KOPT-K1 (cell line): ENCODE data around the gene GSAP.

Experiments
- H3K27ac ChIP-seq: fragments of 200-600 bp; sonication (generic); 2 replicates; pipeline ENCODE4 v1.5.1; 2016; ENCODE audit warnings: antibody characterized with exemption, mild to moderate bottlenecking, low read depth, low read length; ENCODE audit not compliant: poor library complexity, severe bottlenecking
- H3K36me3 ChIP-seq: fragments of 200-600 bp; sonication (generic); 2 replicates; pipeline ENCODE4 v1.5.1; 2017; ENCODE audit warnings: antibody characterized with exemption, mild to moderate bottlenecking, low read length, moderate library complexity; ENCODE audit not compliant: insufficient read depth
- H3K9me3 ChIP-seq: fragments of 200-600 bp; sonication (generic); 2 replicates; pipeline ENCODE4 v1.5.1; 2017; ENCODE audit warnings: antibody characterized with exemption, low read length, mild to moderate bottlenecking; ENCODE audit not compliant: insufficient read depth, poor library complexity, severe bottlenecking

The GSAP gene

GRCh38 chr7:77404641-77405040 is 11.5 kb downstream of the GSAP start:
- no peak overlapping the region for H3K27ac ChIP-seq
- no peaks in the 10 kb centered on the region for H3K9me3 ChIP-seq
- H3K36me3 ChIP-seq, result no peaks in the 10 kb centered on the region

GRCh38 chr7:77403957-77404356 is 12.2 kb downstream of the GSAP start:
- Histone ChIP-seq H3K9me3 (no peaks in the 10 kb centered on the region), H3K36me3 (no peaks in the 10 kb centered on the region), H3K27ac (no peak overlapping the region)

DNA sequence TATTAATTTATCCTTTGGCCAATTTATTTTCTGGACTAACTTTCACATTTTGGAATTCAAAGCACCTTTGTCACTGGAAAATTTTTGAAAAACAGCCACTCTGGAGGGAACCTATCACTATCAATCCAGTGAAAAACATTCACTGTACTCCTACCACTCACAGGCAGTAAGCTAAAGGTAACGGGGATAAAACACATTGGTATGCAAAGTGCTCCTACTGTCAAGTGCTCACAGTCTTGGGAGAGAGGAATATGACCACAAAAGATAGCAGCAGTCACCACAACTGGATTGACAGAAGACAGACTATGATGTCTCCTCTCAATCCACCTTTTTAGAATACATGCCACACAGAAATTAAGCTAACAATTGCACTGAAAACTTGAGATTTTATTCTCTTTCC is 13.3 kb downstream of the GSAP start:
- Histone ChIP-seq H3K9me3 (no peaks in the 10 kb centered on the region), H3K27ac (no peak overlapping the region), H3K36me3 (no peaks in the 10 kb centered on the region)

GRCh38 chr7:77401002-77401401 is 15.1 kb downstream of the GSAP start:
- no peaks in the 10 kb centered on the region for H3K9me3 ChIP-seq
- no peak overlapping the region for H3K27ac ChIP-seq
- H3K36me3 ChIP-seq, result no peaks in the 10 kb centered on the region

DNA sequence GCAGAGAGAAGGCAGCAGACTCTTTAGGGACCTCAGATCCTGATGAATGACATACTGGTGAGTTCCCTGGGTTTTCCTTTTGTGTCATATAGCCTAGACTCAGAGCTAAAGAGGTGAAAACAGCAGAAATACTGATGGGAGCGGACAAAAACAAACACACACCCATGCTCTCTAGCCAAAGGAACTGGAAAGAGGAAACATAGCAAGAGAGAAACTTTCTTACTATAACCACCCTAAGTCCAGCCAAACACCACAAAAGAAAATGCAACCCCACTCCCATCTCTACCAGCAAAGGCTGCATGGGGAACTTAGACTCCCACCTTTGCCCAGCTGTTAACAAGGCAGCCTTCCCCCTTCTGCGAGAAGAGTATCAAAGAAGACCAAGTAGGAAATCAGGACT is 16.3 kb downstream of the GSAP start:
- Histone ChIP-seq H3K9me3 (no peaks in the 10 kb centered on the region), H3K27ac (no peak overlapping the region), H3K36me3 (no peaks in the 10 kb centered on the region)

- Histone ChIP-seq H3K9me3 (no peaks in the 10 kb centered on the region), H3K36me3 (no peaks in the 10 kb centered on the region), H3K27ac (no peak overlapping the region)
These were observed 19.1 kb downstream of the GSAP start for GRCh38 chr7:77396894-77397547.

DNA sequence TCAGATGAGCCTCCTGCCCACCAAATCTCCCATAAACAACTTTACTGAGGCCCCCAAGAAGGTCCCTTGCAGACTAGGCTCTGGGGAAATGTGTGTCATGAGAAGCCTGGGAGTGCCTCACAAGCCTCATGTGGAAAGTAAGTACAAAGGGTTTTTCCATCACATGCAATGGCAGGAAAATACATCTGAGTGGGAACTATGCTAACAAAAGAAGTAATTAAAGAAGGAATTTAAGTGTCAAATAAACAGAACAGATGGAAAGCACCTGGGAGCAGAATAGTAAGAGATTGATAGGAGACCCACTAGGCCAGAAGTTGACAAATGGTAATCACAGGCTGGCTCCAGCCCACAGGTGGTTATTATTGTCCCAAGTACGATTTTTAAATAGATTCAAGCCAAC is 20.5 kb downstream of the GSAP start:
- no peaks in the 10 kb centered on the region for H3K36me3 ChIP-seq
- H3K9me3 ChIP-seq, result no peaks in the 10 kb centered on the region
- no peak overlapping the region for H3K27ac ChIP-seq

- H3K9me3 ChIP-seq, result no peaks in the 10 kb centered on the region
- H3K27ac ChIP-seq, result no peak overlapping the region
- no peaks in the 10 kb centered on the region for H3K36me3 ChIP-seq
These were observed 22.2 kb downstream of the GSAP start for GRCh38 chr7:77393954-77394353.

DNA sequence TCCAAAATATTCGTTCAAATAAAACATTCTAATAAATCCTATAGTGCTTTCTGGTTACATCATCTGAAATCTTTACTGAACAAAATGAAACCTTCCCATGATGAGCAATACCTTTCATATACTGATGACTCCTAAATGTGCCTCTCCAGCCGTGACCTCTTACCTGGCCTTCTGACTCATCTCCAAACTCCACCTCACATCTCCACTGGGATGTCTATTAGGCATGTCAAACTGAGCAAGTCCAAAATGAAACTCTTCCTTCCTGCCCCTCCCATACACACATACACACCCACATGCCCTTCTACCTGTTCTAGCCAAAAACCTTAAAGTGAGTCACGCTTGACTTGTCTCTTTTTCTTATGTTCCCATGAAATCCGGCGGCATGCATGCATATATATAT is 22.9 kb downstream of the GSAP start:
- Histone ChIP-seq H3K27ac (no peak overlapping the region), H3K36me3 (no peaks in the 10 kb centered on the region), H3K9me3 (no peaks in the 10 kb centered on the region)

DNA sequence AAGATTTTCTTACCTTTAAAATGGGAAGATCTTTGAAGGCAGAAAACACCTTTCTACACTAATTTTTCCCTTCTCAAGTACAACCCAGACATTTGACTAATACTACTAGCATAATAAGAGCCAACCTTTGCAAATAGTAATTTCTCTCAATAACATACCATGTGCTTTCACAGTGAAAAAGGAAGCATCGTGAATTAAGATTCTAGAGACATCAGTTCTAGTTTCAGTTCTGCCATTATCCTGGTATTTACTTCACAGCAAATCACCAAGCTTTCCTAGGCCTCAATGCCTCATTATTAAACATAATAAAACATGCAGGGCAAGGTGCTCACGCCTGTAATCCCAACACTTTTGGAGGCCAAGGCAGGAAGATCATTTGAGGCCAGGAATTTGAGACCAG is 24.9 kb downstream of the GSAP start:
- H3K36me3 ChIP-seq, result no peaks in the 10 kb centered on the region
- no peak overlapping the region for H3K27ac ChIP-seq
- no peaks in the 10 kb centered on the region for H3K9me3 ChIP-seq

DNA sequence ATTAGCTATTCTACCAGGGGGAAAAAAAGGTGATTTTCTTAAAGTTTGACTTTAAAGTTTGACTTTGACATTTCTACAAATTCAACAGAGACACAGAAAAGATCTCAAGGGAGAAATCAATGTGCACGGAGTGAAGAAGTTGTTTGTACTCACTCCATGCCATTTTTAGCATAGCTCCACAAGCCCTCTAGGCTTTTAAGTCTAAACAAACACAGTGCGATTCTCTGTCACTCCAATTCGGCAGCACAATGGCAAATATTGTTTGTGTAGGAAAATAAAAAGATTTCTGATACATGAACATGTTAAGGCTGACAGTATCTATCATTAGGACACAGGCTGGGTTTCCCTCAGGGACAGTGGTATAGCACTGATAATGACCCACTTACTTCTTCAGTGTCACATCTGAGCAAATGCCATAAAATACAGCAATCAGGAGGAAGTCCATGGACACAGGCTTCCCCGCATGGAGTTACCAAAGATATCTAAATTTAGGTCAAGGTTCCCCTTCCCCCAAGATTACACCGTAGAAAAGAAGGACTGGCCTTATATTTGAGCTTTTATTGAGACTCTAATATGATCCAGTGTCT is 28.0 kb downstream of the GSAP start:
- H3K36me3 ChIP-seq, result no peaks in the 10 kb centered on the region
- H3K27ac ChIP-seq, result no peak overlapping the region
- H3K9me3 ChIP-seq, result no peaks in the 10 kb centered on the region

DNA sequence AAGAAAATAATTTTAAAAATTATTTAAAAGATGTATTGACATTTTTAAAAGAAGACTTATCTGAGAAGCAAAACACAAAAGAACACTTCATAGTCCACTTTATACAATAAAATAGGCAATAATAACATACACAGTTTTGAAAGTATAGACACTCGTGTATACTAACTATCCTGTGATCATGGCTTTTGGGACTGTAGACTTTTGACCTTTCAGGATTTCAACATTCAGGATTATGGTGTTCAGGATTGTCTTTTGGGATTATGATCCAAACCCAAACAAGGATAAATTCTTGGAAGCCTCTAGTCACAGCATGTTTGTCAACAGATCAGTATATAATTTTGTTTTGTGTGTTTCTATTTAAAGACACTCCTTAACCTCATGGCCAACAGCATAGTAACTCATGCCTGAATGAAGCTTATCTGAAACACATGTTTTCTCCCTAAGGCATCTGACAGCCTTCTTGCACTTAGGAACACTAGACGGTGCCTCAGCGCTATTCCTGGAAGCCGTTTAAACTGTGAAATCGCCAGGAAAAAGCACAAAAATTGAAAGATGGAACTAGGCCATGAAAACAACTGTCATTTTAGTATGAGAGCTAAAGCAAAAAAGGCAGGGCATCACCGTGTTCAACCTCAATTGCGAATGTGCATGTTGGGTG is 29.9 kb downstream of the GSAP start:
- no peaks in the 10 kb centered on the region for H3K36me3 ChIP-seq

GRCh38 chr7:77383333-77383740 is 32.8 kb downstream of the GSAP start:
- H3K27ac ChIP-seq, result no peak overlapping the region
- H3K9me3 ChIP-seq, result no peaks in the 10 kb centered on the region
- H3K36me3 ChIP-seq, result no peaks in the 10 kb centered on the region

More for the DNA sequence above, 29.9 kb downstream of the GSAP start:
- Histone ChIP-seq H3K27ac (no peak overlapping the region), H3K9me3 (no peaks in the 10 kb centered on the region)

DNA sequence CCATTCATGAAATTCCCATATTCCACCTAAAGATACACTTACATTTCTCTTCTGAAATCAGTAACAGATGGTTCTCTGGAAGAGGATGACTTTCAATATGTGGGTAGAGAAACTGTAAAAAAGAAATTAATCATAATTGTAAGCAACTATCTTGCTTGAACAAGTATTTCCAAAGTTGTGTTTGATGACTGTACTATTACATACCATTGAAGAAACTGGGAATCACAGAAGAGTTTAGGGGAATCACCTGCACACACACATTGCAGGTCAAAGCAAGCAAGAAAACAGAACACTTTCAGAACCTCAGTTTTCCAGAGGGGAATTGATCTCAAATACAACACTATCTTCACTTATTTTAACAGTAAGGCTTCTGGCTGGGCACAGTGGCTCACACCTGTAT is 33.6 kb downstream of the GSAP start:
- no peak overlapping the region for H3K27ac ChIP-seq
- no peaks in the 10 kb centered on the region for H3K36me3 ChIP-seq
- no peaks in the 10 kb centered on the region for H3K9me3 ChIP-seq

DNA sequence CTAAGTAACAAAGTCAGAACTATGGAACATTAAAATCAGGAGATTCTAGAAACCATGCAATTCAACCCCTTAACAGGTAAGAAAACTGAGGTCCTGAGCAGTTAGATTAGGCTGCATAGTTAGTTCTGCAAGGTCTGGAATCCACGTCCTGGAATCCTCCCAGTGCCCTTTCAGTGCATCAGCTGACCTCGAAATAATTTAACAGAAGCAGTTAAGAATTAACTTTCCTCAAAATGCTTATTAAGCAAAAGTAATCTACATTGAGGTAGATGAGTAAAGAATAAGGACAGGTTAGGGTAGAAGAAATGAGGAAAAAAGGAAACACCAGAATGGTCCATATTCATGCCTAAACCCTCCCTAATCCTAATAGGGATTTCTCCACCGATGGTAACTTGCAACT is 37.6 kb downstream of the GSAP start:
- no peak overlapping the region for H3K27ac ChIP-seq
- no peaks in the 10 kb centered on the region for H3K36me3 ChIP-seq
- no peaks in the 10 kb centered on the region for H3K9me3 ChIP-seq

DNA sequence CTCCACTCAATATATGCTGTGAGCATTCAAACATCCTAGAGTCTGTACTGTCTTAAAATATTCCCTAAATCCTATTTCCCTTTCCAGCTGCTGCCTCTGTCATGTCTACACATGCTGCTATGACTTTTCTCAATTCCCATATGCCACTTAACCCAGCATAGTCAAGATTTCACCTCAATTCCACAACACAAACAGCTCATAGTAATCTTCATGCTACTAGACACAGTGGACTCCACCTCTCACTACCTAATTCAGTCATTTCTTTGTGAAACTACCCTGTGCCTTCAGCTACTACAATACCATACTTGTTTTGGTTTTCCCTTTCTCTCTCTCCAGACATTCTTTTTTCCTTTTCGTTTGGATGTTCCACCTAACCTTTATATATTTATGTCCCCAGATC is 45.5 kb downstream of the GSAP start:
- Histone ChIP-seq H3K9me3 (peaks cover 17% of the 10 kb centered on the region), H3K36me3 (no peaks in the 10 kb centered on the region), H3K27ac (no peak overlapping the region)
